Measurements from ENCODE around the gene RABIF.
A peak's percentile ranks its signal among the peaks of the same experiment; 100 is the strongest.

DNA sequence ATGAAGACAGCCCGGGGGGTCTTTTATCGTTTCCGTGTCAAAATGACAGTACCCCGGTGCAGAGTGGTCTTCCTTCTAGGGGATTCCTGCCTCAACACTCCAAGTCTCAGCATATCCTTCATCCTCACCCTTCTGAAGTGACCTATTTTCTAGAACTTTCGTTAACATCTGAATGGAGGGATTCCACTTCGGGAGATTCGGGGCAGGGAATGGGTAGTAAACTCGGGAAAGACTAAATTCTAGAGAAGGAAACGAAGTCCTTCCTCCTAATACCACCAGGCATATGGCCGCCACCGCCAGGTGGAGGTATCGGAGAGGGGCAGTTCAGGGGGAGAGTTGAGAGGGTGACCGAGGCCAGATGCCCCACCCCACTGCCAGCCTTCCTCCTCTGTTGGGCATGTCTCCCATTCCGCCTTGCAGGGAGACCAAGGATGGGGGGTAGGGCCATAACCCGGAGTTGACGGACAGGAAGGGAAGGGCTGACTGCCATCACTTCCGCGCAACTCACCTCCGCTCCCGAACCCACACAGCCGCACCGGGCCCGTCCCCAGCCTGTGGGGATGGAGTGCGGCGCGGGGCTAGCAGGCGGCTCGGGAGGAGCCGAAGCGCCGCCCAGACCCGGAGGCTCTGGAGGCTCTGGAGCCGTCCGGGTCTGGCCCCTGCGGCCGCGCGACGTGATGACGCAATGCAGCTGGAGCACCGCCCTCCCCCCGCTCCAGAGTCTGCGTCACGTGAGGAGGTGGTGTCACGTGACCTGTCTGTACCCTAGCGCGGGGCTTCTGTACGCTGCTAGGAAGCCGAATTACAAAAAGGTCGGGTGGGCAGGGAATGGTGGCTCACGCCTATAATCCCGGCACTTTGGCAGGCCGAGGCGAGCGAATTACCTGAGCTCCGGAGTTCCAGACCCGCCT, 37.9 kb upstream of the RABIF start, which contains the start of gene KLHL12:
- TF ChIP-seq, protein P1, sequence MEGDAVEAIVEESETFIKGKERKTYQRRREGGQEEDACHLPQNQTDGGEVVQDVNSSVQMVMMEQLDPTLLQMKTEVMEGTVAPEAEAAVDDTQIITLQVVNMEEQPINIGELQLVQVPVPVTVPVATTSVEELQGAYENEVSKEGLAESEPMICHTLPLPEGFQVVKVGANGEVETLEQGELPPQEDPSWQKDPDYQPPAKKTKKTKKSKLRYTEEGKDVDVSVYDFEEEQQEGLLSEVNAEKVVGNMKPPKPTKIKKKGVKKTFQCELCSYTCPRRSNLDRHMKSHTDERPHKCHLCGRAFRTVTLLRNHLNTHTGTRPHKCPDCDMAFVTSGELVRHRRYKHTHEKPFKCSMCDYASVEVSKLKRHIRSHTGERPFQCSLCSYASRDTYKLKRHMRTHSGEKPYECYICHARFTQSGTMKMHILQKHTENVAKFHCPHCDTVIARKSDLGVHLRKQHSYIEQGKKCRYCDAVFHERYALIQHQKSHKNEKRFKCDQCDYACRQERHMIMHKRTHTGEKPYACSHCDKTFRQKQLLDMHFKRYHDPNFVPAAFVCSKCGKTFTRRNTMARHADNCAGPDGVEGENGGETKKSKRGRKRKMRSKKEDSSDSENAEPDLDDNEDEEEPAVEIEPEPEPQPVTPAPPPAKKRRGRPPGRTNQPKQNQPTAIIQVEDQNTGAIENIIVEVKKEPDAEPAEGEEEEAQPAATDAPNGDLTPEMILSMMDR (IDR thresholded peaks at IDR 0.05) = peak in 2 of 3 donors; percentile 66 to 70
- TF ChIP-seq POLR2A (IDR thresholded peaks at IDR 0.05) = peak; percentile 94
